HepG2 (cell line): ENCODE results near the gene ABHD12. TPM values are rescaled to one million over a fixed set of nuclear protein-coding genes. Genes with fewer than 3 reads are reported as not detected.

Source experiments
- GMEB1 ChIP-seq: sonication (generic); formaldehyde crosslinking; IDR thresholded peaks from 2 replicates; pipeline ENCODE4 v1.5.1; 2020; ENCODE audit warnings: missing genetic modification reagents, mild to moderate bottlenecking, borderline replicate concordance
- KDM4B ChIP-seq: sonication (generic); formaldehyde crosslinking; IDR thresholded peaks from 2 replicates; pipeline ENCODE4 v1.4.0; 2020; ENCODE audit warnings: missing genetic modification reagents
- NFATC3 ChIP-seq: sonication (generic); formaldehyde crosslinking; IDR thresholded peaks from 2 replicates; pipeline ENCODE4 v1.5.1; 2020; ENCODE audit warnings: mild to moderate bottlenecking, missing genetic modification reagents
- NFKBIZ ChIP-seq: IDR thresholded peaks from 2 replicates; pipeline ENCODE4 v1.6.1; 2018; ENCODE audit warnings: missing genetic modification reagents, missing compliant biosample characterization
- SMYD3 ChIP-seq: sonication (generic); formaldehyde crosslinking; IDR thresholded peaks from 2 replicates; pipeline ENCODE4 v1.8.1; 2023; ENCODE audit warnings: mild to moderate bottlenecking, missing genetic modification reagents
- SNAPC4 ChIP-seq: sonication (generic); formaldehyde crosslinking; IDR thresholded peaks from 2 replicates; pipeline ENCODE4 v1.4.0; 2020; ENCODE audit warnings: mild to moderate bottlenecking, missing genetic modification reagents
- TFAP4 ChIP-seq: sonication (generic); IDR thresholded peaks from 2 replicates; pipeline ENCODE4 v1.6.1; 2016; ENCODE audit warnings: low read depth, borderline replicate concordance
- ZBTB4 ChIP-seq: sonication (generic); formaldehyde crosslinking; IDR thresholded peaks from 2 replicates; pipeline ENCODE4 v1.4.0; 2020; ENCODE audit warnings: missing genetic modification reagents, mild to moderate bottlenecking, borderline replicate concordance
- ZNF430 ChIP-seq: sonication (generic); formaldehyde crosslinking; IDR thresholded peaks from 2 replicates; pipeline ENCODE4 v1.9.0; 2021; ENCODE audit warnings: mild to moderate bottlenecking, missing genetic modification reagents
- ZNF569 ChIP-seq: sonication (generic); formaldehyde crosslinking; IDR thresholded peaks from 2 replicates; pipeline ENCODE4 v1.5.0; 2020; ENCODE audit warnings: mild to moderate bottlenecking, missing genetic modification reagents, moderate library complexity, borderline replicate concordance
- ZNF574 ChIP-seq: sonication (generic); formaldehyde crosslinking; IDR thresholded peaks from 2 replicates; pipeline ENCODE4 v1.4.0; 2020; ENCODE audit warnings: missing genetic modification reagents
- ZNF580 ChIP-seq: IDR thresholded peaks from 2 replicates; pipeline ENCODE4 v1.6.1; 2016; ENCODE audit warnings: low read depth, borderline replicate concordance
- polyA plus RNA-seq, 8 experiments: library from polyadenylated mRNA; depleted of rRNA in 3 of 8; stranded (reverse) in 7 of 8; unstranded in 1 of 8; fragments of >200 nt; fragmentation: Illumina TruSeq in 4 of 8; extraction: Trizol in 4 of 8; gene quantifications; 2 replicates each; pipeline versions ENCODE4 v1.2.1 to v1.2.3, GENCODE V29; 2011 to 2016; ENCODE audit warnings: low read depth in 4 of 8, missing spikeins in 1 of 8, mixed read lengths in 1 of 8; ENCODE audit not compliant: insufficient read depth in 1 of 8
- total RNA-seq, 5 experiments: library from RNA; depleted of rRNA; stranded (reverse); fragments of >200 nt; fragmentation: Illumina TruSeq; extraction: Trizol; gene quantifications; 2 replicates each; pipeline ENCODE4 v1.2.3, GENCODE V29; 2016; ENCODE audit warnings: low read depth in 1 of 5

ABHD12 gene
- total and polyA plus RNA-seq, 2 of the 13 experiments (the other 11 are each of a cell fraction or from before 2014, with no cell fraction given) = 23.5 to 72.1 TPM

GRCh38 chr20:25378189-25378883 is 12.3 kb downstream of the ABHD12 start (continued):
- TF ChIP-seq SNAPC4 (no peak), ZNF580 (CRISPR knock-in tag) (no peak), SMYD3 (CRISPR knock-in tag) (no peak), GMEB1 (no peak), ZNF569 (CRISPR knock-in tag) (no peak), KDM4B (CRISPR knock-in tag) (no peak), ZNF574 (CRISPR knock-in tag) (no peak), NFATC3 (no peak), ZBTB4 (CRISPR knock-in tag) (no peak), ZNF430 (no peak), TFAP4 (peak; percentile 50; the same call in 1 of the 2 replicates), NFKBIZ (CRISPR knock-in tag) (peak; percentile 58; the same call in 1 of the 2 replicates)
